Aorta (tissue), 5 donors: ENCODE results near the gene ECHDC1. TPM values are rescaled to one million over a fixed set of nuclear protein-coding genes. Genes with fewer than 3 reads are reported as not detected.
"Not testable (repeated sequence)": the region's sequence is repeated elsewhere in the genome, so short reads cannot be mapped to it uniquely, and the experiment has no call there.

ENCODE experiments used
- ATAC-seq: fragments of 200-7000 bp; cut with Tn5 transposase; one replicate; pipeline ENCODE4 v1.9.1; 2022; ENCODE audit warnings: moderate library complexity; ENCODE audit not compliant: low FRiP score
- DNase-seq, 2 donors: peaks; one replicate each; pipeline ENCODE4 v3.0.0-alpha.2; 2020
- H3K27ac ChIP-seq, 2 donors: one replicate each; pipeline ENCODE4 v1.5.1; 2013; ENCODE audit warnings: low read length in 2 of 2, mild to moderate bottlenecking in 2 of 2, moderate library complexity in 2 of 2, control low read depth in 1 of 2, inconsistent platforms in 1 of 2, low read depth in 1 of 2
- H3K27me3 ChIP-seq, 2 donors: one replicate each; pipeline ENCODE4 v1.6.1; 2013; ENCODE audit warnings: control low read depth in 1 of 2, low read length in 1 of 2, mild to moderate bottlenecking in 1 of 2, moderate library complexity in 1 of 2; ENCODE audit not compliant: insufficient read depth in 2 of 2, control insufficient read depth in 1 of 2
- H3K36me3 ChIP-seq, 2 donors: one replicate each; pipeline ENCODE4 v1.6.1; 2013; ENCODE audit warnings: control low read depth in 1 of 2, low read length in 1 of 2, mild to moderate bottlenecking in 1 of 2; ENCODE audit not compliant: insufficient read depth in 2 of 2, control insufficient read depth in 1 of 2
- H3K4me1 ChIP-seq, 2 donors: one replicate each; pipeline ENCODE4 v1.6.1; 2013; ENCODE audit warnings: low read length in 2 of 2, control low read depth in 1 of 2, mild to moderate bottlenecking in 1 of 2, moderate library complexity in 1 of 2; ENCODE audit not compliant: insufficient read depth in 2 of 2, control insufficient read depth in 1 of 2
- H3K4me3 ChIP-seq, 2 donors: one replicate each; pipeline ENCODE4 v1.5.1; 2013; ENCODE audit warnings: low read length in 2 of 2, control low read depth in 1 of 2, mild to moderate bottlenecking in 1 of 2
- H3K9me3 ChIP-seq: one replicate; pipeline ENCODE4 v1.6.1; 2013; ENCODE audit warnings: mild to moderate bottlenecking, low read length; ENCODE audit not compliant: control insufficient read depth
- WGBS, 2 donors: extraction: QIAGEN DNeasy Blood & Tissue Kit; methylation state at CpG; one replicate each; pipeline ENCODE4 v1.1.7; 2013; 5-methylcytosine and 5-hydroxymethylcytosine counted together
- intact Hi-C, 2 donors: fragments of 100-400 bp; cut with DNase I; formaldehyde crosslinking; loops; one replicate each; pipeline versions ENCODE4 v1.14.2 to v1.15.0; 2022
- polyA plus RNA-seq, 2 donors: library from polyadenylated mRNA; stranded (reverse); fragments of 200-250 nt; gene quantifications; one replicate each; pipeline ENCODE4 v1.2.3, GENCODE V29; 2013
- total RNA-seq, 2 donors: library from RNA; stranded (reverse); fragmentation: NEBNext Ultra II Directional; extraction: Animal tissue kit (Norgen Biotek cat#: 25700); gene quantifications; one replicate each; pipeline ENCODE4 v1.2.1, GENCODE V29; 2021
- donor health status: healthy with polysubstance abuse.
- donor health status: Bipolar disorder and iron deficiency.
- donor health status: DM: no; HTN: no; CAD: no.
- donor health status: DM: no; HTN: no; CAD: no.
- donor health status: DM: yes; HTN: yes; CAD: no.

ECHDC1 gene
- total and polyA plus RNA-seq, 4 donors: 28.2 to 49.0 (median 38.4) TPM

DNA sequence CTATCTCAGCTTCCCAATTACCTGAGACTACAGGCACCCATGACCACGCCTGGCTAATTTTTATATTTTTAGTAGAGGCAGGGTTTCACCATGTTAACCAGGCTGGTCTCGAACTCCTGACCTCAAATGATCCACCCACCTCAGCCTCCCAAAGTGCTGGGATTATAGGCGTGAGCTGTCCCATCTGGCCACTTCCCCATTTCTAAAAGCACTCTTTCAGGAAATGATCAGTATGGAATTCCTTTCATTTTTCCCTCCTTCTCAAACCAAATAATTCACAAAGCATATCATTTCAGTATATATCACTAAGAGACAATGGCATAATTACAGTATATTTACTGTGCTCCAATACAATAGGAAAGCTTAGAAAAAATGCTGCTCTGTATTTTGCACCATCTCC lies 12.2 kb downstream of the ECHDC1 start:
- H3K36me3 ChIP-seq, H3K27ac ChIP-seq, DNase-seq, H3K4me1 ChIP-seq, ATAC-seq, intact Hi-C loops, H3K9me3 ChIP-seq, H3K27me3 ChIP-seq, H3K4me3 ChIP-seq: not testable (repeated sequence)
- 65 to 81% methylated on average over 3 of the region's 3 CpGs for WGBS, 2 donors

GRCh38 chr6:127328043-127328609 lies 15.3 kb downstream of the ECHDC1 start:
- peaks cover 3 to 4% of the 10 kb centered on the region in 2 donors for H3K36me3 ChIP-seq
- DNase-seq: no peak
- no peaks in the 10 kb centered on the region for H3K4me1 ChIP-seq
- intact Hi-C loops: no loop called here
- H3K27me3 ChIP-seq: no peaks in the 10 kb centered on the region
- ATAC-seq: no peak
- H3K27ac ChIP-seq: no peak overlapping the region
- no peaks in the 10 kb centered on the region for H3K9me3 ChIP-seq
- H3K4me3 ChIP-seq: no peak overlapping the region

GRCh38 chr6:127319686-127320085 lies 23.7 kb downstream of the ECHDC1 start:
- H3K27me3 ChIP-seq: no peaks in the 10 kb centered on the region
- DNase-seq (no peak), ATAC-seq (no peak)
- H3K27ac ChIP-seq: no peak overlapping the region
- WGBS, 2 donors: 91 to 100% methylated on average over 1 of the region's 1 CpG
- H3K4me1 ChIP-seq: no peaks in the 10 kb centered on the region
- no peaks in the 10 kb centered on the region for H3K9me3 ChIP-seq
- intact Hi-C loops: no loop called here
- no peaks in the 10 kb centered on the region for H3K36me3 ChIP-seq
- no peak overlapping the region for H3K4me3 ChIP-seq

GRCh38 chr6:127317388-127318128 lies 25.9 kb downstream of the ECHDC1 start:
- intact Hi-C loops: no loop called here
- no peaks in the 10 kb centered on the region for H3K4me1 ChIP-seq
- no peaks in the 10 kb centered on the region for H3K27me3 ChIP-seq
- 78 to 79% methylated on average over 6 of the region's 6 CpGs for WGBS, 2 donors
- H3K36me3 ChIP-seq: no peaks in the 10 kb centered on the region
- H3K27ac ChIP-seq: no peak overlapping the region
- no peaks in the 10 kb centered on the region for H3K9me3 ChIP-seq
- ATAC-seq: no peak
- no peak overlapping the region for H3K4me3 ChIP-seq
- DNase-seq: no peak

GRCh38 chr6:127305741-127306140 lies 37.7 kb downstream of the ECHDC1 start:
- Histone ChIP-seq H3K27me3 (no peaks in the 10 kb centered on the region), H3K27ac (no peak overlapping the region), H3K4me3 (no peak overlapping the region), H3K9me3 (no peaks in the 10 kb centered on the region), H3K4me1 (no peaks in the 10 kb centered on the region), H3K36me3 (no peaks in the 10 kb centered on the region)
- WGBS, 2 donors: 99 to 100% methylated on average over 1 of the region's 1 CpG
- intact Hi-C loops: no loop called here
- DNase-seq (no peak), ATAC-seq (no peak)

DNA sequence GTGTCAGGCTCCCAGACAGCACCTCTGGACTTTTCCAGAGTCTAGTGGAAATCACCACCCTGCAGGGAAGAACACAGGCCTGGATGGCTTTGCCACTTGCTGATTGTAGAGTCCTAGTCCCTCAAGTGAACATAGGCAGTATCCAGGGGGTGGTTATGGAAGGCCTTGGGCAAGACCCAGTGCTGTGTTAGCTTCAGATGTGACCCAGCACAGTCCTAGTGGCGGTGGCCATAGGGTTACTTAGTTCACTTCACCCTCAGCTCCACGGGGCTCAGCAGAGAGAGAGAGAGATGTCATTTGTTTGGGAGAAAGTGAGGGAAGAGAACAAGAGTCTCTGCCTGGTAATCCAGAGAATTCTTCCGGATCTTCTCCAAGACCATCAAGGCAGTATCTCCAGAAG lies 39.5 kb downstream of the ECHDC1 start:
- Histone ChIP-seq H3K27me3 (no peaks in the 10 kb centered on the region), H3K27ac (no peak overlapping the region), H3K4me1 (no peaks in the 10 kb centered on the region), H3K4me3 (no peak overlapping the region), H3K9me3 (no peaks in the 10 kb centered on the region), H3K36me3 (no peaks in the 10 kb centered on the region)
- intact Hi-C loops: loop anchor here (2.0 to 5.0 kb wide), 3 partner anchors 37 to 237 kb away; partner anchors contain the start of gene RNF146 (in 1 of the 2)
- ATAC-seq: peak; percentile 46
- no peak for DNase-seq
- WGBS, 2 donors: 87 to 93% methylated on average over 3 of the region's 3 CpGs

DNA sequence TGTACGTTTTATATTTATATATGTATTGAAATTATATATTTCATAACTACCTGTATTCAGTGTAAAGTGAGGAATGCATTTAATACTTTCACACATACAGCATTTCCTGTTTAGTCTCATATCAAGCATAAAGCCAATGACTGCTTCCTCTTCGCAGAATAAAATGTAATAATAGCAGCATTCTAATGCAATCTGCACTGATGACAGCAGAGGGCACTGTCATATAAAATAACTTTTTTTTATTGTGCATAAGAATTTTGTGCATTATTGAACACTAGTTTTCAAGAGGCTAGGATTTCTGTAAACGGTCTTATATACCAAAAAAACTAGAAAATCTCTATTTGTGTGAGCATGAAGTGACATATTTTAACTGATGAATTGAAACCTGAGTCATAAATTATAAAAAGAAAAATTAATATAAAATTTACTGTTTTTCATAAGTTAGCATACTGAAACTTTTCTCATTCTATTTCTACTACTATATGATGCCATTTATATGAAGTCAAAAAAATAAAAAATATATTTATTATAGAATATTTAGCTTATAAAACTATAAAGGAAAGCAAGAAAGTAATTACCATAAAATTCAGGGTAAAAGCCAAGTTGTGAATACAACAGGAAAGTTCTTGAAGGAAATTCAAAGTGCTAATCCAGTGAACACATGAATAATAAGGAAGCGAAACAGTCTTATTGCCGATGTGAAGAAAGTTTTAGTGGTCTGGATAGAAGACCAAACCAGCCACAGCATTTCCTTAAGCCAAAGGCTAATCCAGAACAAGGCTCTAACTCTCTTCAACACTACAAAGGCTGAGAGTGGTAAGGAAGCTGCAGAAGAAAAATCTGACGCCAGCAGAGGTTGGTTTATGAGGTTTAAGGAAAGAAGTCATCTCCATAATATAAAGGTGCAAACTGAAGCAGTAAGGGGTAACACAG lies 40.4 kb downstream of the ECHDC1 start:
- ATAC-seq (peak; percentile 82), DNase-seq (no peak)
- H3K4me1 ChIP-seq: no peaks in the 10 kb centered on the region
- H3K9me3 ChIP-seq: no peaks in the 10 kb centered on the region
- no peak overlapping the region for H3K4me3 ChIP-seq
- no peak overlapping the region for H3K27ac ChIP-seq
- intact Hi-C loops: loop anchor here (2.0 to 5.0 kb wide), 3 partner anchors 36 to 238 kb away; partner anchors contain the start of gene RNF146 (in 1 of the 2)
- 36 to 42% methylated on average over 6 of the region's 6 CpGs for WGBS, 2 donors
- no peaks in the 10 kb centered on the region for H3K27me3 ChIP-seq
- H3K36me3 ChIP-seq: no peaks in the 10 kb centered on the region

- 1 to 7% methylated on average over 6 of the region's 6 CpGs for whole genome bisulfite sequencing, 2 donors
- no peak for DNase-seq
- no peak overlapping the region for H3K27ac ChIP-seq
- peak; percentile 40 for ATAC-seq
- H3K4me3 ChIP-seq: peak overlapping the region in 1 of 2 donors; percentile 3
- H3K4me1 ChIP-seq: no peaks in the 10 kb centered on the region
- H3K36me3 ChIP-seq: no peaks in the 10 kb centered on the region
- intact Hi-C loops: loop anchor here (5.0 kb wide), 2 partner anchors 34 to 236 kb away; partner anchors contain the start of gene RNF146 (in 1 of the 2)
- H3K9me3 ChIP-seq: no peaks in the 10 kb centered on the region
- no peaks in the 10 kb centered on the region for H3K27me3 ChIP-seq
These were observed 42.2 kb downstream of the ECHDC1 start for GRCh38 chr6:127301199-127301700.
